HG03060 (cell line): ENCODE results near the gene OBP2B.

Source experiments
- ATAC-seq: cut with Tn5 transposase; IDR thresholded peaks from one replicate; pipeline ENCODE4 v1.9.1; 2021; ENCODE audit warnings: low read depth, moderate number of reproducible peaks; ENCODE audit not compliant: unreplicated experiment

Gene OBP2B

DNA sequence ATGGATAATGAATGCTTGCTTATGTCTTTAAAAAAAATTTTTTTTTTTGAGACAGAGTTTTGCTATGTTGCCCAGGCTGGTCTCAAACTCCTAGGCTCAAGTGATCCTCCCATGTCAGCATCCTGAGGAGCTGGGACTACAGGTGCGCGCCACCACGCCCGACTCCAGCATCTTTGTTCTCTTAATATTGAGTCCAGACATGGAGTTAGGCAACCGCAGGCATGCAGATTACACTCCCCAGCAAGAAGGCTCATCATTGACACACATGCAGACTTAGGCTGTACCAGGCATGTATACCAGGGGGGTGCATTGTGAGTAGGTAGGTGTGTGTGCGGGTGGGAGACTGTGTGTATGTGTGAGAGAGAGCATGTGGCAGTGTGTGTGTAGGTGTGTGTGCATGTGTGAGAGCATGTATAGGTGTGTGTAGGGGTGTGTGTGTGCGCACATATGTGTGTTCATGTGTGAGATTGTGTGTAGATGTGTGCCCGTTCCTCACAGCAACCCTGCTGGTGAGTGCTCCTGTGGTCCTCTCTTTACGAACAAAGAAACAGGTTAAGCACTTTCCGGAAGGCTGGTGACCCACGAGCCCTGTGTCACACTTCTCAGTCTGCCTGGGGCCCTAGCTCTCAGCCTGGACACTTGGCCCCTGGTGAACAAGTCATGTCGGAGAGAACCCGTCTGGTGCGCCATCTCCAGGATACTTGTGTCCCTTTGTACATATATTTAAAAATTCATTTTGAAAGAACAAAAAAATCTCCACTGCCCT, 6.2 kb downstream of the OBP2B start:
- ATAC-seq: no peak

- no peak for ATAC-seq
Measured at GRCh38 chr9:133202145-133202513, 6.9 kb downstream of the OBP2B start.

DNA sequence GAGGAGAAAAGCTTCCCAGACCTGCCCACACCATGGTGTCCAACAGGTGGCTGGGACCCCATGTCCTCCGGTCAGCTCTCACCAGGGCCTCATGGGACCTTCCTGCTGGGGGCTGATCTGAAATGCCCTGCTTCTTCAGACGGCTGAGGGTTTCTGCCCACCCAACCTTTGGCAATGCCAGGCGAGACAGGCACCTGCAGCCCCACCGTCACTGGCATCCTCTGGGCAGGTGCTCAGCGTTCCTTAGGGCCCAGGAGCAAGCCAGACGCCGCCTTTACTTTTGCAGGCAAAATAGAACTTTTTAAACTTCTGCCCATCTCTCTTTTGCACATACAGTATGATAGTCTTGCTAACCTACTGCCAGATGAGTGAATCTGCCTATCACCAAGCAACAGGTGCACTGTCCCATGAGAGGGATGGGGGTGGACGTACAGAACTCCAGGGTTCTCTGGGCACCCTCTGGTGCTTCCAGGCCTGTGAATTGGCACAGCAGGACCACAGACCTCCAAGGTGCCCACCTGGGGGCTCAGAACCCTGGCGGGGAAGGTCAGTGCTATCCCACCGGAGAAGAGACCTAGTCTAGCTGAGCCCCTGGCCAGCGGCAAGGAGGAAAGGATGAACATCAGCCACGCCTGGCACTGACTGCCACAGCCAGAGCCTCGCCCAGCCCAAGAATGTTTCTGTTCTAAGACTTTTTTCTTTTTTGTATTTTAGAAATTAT, 7.5 kb downstream of the OBP2B start:
- no peak for ATAC-seq

- no peak for ATAC-seq
Measured at GRCh38 chr9:133200631-133201030, 8.4 kb downstream of the OBP2B start.

GRCh38 chr9:133199648-133200321, 9.3 kb downstream of the OBP2B start:
- ATAC-seq: no peak

DNA sequence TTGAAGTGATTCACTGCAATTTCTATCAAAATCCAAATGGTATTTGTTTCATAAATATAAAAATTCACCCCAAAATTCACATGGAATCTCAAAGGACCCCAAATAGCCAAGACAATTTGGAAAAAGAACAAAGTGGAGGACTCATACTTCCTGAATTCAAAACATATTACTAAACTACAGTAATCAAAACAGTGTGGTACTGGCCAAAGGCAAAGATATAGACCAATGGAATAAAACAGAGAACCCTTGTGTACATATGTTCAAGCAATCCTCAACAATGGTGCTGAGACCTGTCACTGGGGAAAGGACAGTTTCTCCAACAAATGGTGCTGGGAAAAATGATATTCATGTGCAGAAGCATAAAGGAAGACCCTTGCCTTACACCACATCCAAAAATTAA, 14.0 kb downstream of the OBP2B start:
- no peak for ATAC-seq

DNA sequence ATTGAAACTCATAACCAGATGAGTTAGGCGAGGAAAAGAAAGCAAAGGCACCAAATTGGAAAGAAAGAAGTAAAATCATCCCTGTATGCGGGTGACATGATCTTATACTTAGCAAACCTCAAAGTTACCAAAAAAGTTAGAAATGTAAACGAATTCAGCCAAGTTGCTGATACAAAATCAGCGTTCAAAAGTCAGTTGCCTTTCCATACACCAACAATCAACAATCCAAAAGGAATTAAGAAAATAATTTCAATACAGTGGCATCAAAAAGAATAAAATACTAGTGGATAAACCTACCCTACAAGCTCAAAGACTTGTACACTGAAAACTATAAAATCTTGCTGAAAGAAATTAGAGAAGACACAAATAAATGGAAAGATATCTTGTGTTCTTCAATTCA, 14.5 kb downstream of the OBP2B start:
- no peak for ATAC-seq

DNA sequence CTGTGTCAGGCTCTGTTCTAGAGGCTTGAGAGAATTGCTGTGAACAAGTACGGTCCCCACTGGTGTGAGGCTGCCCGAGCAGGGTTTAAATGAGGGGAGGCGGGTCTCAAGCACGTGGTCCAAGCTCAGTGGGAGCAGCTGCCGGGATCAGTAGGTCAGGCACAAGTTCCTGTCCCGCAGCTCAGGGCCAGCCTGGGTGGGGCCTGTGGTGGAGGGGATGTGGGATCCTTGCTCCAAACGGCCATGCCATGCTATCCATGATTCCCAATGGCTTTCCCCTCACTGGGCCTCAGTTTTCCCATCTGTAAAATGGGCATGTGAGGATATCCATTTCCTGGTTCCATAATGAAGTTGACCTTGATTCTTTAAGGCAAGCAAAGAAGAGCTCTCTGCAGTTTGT, 17.1 kb downstream of the OBP2B start:
- no peak for ATAC-seq

GRCh38 chr9:133189826-133190225, 19.2 kb downstream of the OBP2B start:
- no peak for ATAC-seq

DNA sequence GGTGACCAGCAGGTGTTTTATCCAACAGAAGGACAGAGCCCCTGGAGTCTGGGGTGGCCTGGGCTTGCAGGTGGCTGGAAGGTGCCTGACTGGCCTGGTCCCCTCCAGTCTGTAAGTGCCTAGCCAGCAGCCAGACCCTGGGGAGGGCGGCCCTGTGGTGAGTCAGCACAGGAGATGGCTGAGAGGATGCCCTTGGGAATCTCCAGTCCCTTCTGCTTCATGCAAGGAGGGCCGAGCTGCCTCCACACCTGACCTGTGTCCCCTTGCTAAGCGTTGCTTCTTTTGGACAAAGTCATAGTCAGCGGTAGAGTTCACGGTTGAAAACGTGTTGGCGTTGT, 20.2 kb downstream of the OBP2B start:
- no peak for ATAC-seq

DNA sequence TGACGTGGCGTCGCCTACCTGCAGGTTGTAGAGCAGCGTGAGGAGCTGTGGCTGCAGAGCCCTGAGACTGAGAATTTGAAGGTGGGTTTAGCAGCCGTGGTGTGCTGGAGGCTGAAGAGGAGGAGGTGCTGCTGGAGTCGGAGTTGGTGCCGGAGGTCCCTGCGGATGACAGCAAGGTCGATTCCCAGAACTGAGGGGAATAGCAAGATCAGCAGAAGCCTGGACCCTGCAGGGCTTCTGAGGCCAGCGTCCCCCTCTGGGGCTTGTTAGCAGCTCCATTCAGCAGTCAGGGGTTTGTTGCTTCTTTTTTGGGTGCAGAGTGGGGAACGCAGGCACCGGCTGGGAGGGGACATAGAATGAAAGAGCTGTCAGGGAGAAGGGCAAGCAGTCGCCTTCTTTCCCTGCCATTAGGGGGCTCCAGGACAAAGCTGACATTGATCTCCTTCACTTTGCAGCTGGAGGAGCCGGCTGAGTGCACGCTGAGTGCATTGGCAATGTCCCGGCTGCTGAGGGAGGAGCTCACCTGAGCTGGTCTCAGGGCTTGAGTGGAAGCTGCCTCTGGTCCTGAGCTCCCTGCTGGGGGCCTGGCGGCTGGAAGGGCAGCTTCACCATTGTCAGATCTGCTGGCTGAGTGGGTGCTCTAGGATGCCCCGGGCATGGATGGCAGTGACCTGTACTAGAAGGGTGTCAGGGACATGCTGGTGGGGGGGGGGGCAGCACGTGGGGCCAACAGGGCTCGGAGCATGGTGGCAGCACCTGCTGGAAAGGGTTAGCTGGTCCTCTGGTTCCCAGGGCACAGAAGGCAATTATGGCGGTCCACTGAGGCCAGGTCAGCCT, 20.8 kb downstream of the OBP2B start:
- no peak for ATAC-seq

DNA sequence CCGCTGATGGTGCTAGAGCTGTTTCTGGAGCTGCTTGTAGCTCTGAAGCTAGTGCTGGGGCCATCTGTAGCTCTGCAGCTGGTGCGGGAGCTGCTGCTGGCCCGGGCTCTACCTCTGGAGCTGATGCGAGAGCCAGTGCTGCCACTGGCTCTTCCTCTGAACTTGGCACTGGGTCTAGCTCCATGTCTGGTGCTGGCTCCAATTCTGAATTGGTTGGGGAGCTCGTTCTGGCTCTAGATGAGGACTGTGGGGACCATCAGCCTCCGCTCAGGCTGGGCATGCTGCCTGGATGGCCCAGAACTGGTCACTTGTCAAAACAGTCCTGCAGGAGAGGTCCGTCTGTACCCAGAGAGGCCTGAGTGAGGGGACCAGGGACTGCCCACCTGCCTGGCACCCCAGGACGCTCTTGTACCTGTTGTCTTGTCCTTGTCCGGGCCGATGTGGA, 21.5 kb downstream of the OBP2B start:
- ATAC-seq: no peak

GRCh38 chr9:133186736-133187135, 22.3 kb downstream of the OBP2B start:
- no peak for ATAC-seq

GRCh38 chr9:133184971-133185370, 24.1 kb downstream of the OBP2B start:
- no peak for ATAC-seq

DNA sequence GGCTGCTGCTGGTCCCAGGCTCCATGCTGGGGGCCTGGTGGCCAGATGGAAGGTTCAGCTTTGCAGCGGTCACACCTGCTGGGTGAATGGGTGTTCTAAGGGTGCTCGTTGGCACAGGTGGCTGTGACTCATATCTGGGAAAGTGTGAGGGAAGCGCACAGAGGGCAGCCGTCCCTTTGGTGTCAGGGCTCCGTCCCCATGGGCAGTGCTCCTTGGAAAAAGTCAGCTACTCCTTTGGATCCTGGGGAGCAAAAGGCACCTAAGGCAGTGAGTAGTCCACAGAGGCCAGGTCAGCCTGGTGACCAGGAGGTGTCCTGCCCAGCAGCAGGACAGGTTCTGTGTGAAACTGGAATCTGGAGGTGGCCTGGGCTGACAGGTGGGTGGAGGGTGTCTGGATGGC, 26.9 kb downstream of the OBP2B start:
- no peak for ATAC-seq

GRCh38 chr9:133181561-133181960, 27.5 kb downstream of the OBP2B start:
- no peak for ATAC-seq

- ATAC-seq: no peak
Measured at GRCh38 chr9:133180953-133181352, 28.1 kb downstream of the OBP2B start.

- no peak for ATAC-seq
Measured at GRCh38 chr9:133173056-133173455, 36.0 kb downstream of the OBP2B start.

GRCh38 chr9:133171161-133171961, 37.7 kb downstream of the OBP2B start:
- ATAC-seq: no peak

GRCh38 chr9:133170716-133171115, 38.3 kb downstream of the OBP2B start:
- ATAC-seq: no peak
